GM03348 (cell line): ENCODE measurements around the gene PNLIPRP3.

ENCODE experiments used
- DNase-seq: peaks from one replicate; pipeline ENCODE4 v3.0.0; 2012; ENCODE audit warnings: low spot score

Gene PNLIPRP3

DNA sequence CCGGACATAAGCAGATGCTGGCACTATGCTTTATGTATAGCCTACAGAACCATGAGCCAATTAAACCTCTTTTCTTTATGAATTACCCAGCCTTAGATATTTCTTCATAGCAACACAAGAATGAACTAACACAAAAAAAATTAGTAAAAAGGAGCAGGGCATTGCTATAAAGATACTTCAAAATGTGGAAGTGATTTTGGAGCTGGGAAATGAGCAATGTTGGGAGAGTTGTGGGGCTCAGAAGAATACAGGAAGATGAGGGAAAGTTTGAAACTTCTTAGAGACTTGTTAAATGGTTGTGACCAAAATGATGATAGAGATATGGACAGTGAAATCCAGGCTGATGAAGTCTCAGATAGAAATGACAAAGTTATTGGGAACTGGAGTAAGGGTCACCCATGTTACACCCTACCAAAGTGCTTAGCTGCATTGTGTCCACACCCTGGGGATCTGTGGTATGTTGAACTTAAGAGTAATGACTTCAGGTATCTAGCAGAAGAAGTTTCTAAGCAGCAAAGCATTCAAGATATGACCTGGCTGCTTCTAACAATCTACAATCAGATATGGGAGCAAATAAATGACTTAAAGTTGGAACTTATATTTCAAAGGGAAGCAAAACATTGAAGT, 24.2 kb downstream of the PNLIPRP3 start:
- no peak for DNase-seq

DNA sequence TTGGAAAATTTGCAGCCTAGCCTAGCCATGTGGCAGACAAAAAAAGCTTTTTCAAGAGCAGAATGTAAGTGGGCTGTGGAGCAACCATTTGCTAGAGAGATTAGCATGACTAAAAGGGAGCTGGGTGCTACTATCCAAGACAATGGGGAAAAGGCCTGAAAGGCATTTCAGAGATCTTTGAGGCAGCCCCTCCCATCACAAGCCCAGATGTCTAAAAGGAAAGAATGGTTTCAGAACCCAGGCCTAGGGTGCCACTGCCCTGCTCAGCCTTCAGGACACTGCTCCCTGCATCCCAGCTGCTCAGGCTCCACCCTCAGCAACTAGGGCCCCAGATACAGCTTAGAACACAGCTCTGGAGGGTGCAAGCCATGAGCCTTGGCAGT, 24.7 kb downstream of the PNLIPRP3 start:
- DNase-seq = no peak

DNA sequence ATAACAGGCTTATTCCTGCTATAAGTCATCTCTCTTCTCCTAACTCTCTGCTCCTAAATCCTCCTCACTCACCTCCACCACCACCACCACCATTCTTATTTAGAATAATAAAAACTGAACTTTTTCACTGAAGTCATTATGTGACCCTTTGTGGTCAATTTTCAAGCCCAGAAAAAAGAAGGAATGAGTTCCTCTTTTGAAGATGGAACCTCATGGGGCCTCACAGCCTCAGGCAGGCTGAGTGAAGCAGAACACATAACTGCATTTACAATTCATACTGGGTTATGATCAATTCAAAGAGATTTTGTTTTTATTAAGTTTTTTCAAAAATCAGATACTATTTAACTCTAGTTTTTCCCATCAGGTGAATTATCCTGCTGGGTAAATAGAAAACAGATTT, 29.8 kb downstream of the PNLIPRP3 start:
- no peak for DNase-seq

DNA sequence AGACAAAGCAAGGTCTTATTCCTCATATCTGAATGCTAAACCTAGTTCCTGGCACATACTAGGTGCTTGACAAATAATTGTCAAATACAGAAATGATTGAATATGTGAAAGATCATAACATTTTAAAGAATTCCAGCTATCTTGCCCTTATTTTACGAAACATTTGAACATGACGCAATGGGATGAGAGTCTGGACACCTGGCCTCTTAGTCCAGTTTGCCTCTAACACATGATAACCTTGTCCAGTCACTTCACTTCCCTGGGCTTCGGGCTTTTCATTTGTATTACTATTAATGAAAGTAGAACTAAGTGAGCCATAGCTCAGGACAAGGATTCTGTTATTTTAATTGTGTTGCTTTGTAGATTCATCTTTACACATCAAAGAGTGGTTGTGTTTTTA, 32.6 kb downstream of the PNLIPRP3 start:
- no peak for DNase-seq

DNA sequence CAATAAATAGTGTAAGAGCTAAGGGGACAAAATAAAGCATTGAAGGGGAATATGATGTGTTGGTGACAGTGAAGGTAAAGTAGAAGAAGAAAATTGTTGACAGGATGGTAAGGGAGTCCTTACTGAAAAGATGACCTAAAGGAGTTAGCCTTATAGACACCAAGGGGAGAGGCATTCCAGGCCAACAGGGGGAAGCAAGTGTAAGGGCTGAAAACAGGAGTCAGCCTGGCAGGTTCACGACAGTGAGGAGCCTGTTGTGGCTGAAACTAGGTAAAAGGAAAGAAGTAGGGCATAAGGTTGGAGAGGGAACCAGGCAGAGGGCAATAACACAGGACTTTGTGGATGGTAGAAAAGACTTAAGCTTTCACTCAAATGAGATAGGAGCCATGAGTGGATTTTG, 34.0 kb downstream of the PNLIPRP3 start:
- no peak for DNase-seq

DNA sequence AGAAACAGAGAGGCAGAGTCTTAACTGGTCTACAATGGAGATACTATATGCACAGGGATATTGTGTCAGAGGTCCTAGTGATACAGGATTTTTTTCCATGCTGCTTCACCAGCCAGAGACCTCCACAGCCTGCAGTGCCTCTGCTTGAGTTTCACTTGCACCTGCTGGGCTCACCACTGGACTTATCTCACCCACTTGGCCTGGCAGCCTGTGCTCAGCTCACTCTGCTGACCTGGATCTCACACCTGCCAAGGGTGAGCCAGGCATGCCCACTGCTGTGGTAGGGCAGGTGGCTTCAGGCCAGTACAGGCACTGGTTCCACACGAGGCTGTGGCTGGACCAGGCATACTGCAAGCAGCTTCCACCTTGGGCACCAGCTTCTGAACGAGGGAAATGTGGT, 36.6 kb downstream of the PNLIPRP3 start:
- no peak for DNase-seq

DNA sequence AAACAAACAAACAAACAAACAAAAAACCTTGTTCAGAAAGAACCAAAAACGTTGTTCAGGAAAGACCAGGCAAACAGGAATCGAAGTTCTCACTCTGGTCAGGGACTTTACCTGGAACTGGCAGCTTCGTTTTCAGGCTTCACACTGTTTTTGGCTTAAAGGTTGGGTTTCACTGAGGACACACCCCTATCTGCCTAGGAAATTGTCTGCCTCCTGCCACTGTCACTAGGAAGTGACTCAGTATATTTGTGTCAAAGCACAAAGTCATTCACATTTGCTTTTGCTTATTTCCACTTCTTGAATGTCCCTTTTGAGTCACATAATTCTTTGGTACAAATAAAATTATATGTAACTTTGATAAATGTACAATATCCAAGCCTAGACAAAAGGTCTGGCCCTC, 37.9 kb downstream of the PNLIPRP3 start:
- no peak for DNase-seq

DNA sequence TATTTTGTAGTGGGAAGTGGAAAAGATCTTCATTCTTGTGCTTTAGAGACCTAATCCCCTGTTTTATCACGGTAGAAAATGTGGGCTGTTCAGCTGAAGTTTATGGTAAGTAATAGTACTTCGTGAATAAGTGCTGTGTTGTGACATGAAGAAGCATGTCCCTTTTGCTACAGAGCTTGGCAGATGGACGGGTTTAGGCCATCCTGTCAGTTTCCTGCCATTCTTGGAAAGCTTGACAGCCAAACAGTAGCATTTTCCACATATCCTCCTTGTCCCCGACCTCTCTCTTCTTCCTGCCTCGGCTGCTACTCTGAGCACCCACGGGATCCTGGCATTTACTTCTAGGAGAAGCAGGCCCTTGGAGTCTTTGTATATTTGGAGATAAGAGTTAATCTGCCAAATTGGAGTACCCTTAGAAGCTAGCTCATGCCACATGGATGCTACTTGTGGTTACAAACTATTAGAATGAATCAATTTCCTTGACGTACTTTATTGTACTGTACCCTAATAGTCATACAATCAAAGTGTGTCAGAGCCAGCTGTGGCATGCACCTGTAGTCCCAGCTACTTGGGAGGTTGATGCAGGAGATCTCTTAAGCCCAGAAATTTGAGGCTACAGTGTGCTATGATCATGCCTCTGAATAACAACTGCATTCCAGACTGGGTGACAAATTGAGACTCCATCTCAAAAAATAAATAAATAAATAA, 39.2 kb downstream of the PNLIPRP3 start:
- no peak for DNase-seq

DNA sequence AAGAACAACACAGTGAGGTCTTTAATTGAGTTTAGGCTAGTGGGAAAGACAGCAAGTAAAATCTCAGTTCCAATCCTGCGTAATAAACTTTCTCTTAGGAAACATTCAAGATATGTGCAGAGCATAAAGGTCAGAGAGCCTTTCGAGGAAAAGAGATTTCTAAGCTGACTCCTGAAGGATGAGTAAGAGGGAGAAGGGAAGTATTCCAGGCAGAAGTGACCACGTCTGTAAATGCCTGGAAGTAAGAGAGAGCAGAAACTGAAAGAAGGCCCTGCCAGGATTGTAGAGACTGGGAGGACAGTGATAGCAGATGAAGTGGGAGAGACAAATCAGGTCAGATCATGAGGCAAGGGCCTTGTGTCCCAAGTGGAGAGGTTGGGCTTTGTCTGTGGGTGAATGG, 41.8 kb downstream of the PNLIPRP3 start:
- DNase-seq = no peak

DNA sequence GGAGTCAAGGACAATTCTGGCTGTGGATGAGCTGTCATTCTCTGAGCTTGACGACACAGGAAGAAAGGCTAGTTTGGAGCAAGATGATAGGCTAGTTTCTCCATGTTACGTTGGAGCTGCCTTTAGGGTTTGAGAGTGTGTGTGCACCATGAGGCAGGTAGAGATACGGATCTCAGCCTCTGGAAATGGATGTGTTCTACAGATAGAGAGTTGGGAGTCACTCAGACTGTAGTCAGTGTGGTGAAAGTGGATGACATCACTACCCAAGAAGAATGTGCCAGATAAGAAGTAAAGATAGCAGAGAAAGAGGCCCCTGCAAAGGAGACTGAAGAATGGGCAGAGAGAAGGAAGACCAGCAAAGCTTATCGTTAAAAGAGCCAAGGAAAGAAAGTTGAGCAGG, 42.4 kb downstream of the PNLIPRP3 start:
- DNase-seq = no peak

DNA sequence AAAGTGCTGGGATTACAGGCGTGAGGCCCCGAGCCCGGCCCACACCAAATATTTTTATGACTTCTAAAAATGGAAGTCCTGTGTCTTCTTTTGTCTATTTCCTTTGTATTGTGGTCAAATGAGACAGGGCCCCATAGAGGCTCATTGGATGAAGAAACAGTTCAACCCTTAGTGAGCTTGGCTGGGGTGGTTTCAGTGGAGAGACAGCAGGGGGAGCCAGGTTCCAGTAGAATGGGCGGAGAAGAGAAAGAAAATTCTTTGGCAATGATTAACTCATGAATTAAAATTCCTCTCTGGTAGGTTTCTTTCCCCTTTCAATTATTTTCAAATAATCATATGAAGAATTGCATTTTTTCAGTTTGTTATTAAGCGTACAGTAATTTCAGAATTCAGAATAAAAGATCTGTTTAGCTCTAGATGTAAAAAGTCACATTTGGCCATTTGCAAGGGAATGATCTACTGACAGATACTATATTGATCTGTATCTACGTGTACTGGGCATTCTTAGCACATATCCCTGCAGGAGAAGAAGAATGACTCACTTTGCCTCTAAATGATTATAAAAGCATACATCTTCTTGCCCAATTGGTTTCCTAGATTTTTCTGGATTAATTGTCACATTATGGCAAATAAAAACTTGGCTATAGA, 43.2 kb downstream of the PNLIPRP3 start:
- DNase-seq = peak; percentile 64

DNA sequence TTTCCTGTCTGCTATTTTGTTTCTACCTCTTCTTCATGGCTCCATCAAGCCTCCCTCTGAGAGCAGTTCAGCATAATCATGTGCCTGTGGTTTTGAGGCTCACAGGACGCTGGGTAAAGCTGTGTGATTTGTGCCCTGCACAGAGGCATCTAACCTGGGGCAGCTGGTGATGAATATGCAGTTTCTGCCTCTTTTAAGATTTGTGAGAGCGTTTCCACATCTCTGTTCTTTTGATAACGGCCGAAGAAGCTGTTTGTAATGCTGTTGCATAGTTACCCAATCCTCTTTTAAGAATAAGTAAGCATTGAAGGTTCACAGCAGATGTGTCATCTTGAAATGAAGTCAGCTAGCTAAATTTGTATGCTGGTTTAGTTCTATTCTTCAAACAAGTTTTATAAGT, 45.2 kb downstream of the PNLIPRP3 start:
- DNase-seq = no peak

DNA sequence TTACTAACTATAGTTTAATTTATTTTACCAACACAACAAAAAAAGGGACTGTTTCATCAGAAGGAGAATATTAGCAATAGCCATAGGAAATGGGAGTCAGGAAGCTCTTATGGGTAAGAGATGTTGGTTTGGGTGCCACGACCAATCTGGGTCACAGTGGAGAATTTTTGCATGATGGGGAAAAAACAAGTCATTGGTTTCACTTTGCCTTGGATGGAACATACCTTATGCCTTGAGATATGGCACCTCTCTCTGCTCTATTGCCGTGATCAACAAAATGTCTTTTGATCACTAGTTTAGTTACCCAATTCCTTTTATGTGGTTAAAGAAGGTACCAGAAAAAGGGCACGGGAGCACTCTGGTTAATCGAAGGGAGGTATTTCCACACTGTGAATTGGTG, 48.2 kb downstream of the PNLIPRP3 start:
- DNase-seq = no peak

DNA sequence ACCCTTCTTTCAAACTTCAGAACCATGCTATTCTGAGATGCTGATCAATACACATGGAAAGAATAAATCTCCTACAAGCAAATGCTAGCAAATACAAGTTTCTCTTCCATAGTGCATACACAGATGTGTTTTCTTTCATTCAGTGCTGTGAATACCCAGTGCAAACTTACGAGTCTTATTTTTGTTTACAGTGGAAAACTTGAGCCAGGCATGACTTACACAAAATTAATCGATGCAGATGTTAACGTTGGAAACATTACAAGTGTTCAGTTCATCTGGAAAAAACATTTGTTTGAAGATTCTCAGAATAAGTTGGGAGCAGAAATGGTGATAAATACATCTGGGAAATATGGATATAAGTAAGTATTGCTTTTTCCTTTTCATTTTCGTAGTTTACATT, 48.8 kb downstream of the PNLIPRP3 start:
- DNase-seq = no peak

DNA sequence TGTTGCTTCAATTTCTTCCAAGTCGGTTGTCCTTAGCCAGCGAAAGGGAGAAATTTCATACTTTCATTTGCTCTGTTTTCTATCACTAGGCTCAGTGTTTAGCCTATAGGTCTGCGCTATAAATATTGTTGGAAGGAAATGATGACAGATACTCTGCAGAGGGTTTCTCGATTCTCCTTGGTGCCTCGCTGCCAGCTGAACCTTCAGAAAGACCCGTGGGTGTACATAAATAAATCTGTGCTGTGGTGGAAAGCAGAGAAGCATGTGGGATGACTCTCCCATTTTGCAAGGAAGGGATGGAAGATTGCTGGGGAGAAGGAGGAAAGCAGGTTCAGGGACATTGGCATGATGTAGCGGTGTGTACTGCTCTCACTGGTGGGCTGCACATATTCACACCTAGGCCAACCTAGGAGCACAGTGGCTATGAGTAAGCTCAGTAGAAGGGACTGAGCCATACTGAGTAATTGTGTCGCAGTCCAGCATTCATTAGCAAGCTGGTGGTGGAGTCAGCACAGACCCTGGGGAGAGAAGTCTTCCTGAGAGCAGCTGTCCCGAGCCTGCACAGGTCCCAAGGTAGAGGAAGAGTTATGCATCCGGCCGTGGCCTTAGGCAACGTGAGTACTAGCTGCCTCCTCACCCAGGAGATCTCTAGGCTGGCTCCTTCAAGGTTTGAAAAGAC, 50.5 kb downstream of the PNLIPRP3 start:
- DNase-seq = no peak

DNA sequence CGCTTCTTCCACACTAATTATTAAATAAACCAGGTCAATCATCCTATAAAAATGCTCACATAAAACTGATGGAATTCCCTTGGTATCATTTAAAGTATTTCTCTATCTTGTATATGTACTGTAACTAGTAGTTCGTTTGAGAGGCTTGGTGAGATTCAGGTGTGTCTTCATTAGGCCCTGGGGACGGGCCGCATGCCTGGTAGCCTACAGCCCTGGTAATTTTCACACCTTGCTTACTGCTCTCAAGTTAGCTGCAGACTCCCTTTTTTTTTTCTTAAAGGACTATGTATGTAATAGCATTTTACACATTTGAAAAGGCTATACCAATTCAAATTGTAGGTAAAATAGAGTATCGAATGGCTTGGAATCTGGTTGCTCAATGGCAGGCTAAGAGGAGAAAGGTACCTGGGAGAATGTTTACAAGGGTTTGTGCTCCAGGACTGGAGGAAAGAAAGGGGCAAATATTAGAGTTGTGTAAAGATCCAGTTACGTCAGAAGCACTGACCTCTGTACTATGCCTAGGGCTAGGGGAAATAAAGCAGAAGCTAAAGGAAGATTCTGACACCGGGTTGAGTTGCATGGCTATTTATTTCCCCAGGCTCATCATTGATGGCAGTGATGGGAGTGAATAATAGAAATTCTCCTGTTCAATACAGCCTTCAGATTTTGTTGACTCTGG, 59.3 kb downstream of the PNLIPRP3 start:
- no peak for DNase-seq

DNA sequence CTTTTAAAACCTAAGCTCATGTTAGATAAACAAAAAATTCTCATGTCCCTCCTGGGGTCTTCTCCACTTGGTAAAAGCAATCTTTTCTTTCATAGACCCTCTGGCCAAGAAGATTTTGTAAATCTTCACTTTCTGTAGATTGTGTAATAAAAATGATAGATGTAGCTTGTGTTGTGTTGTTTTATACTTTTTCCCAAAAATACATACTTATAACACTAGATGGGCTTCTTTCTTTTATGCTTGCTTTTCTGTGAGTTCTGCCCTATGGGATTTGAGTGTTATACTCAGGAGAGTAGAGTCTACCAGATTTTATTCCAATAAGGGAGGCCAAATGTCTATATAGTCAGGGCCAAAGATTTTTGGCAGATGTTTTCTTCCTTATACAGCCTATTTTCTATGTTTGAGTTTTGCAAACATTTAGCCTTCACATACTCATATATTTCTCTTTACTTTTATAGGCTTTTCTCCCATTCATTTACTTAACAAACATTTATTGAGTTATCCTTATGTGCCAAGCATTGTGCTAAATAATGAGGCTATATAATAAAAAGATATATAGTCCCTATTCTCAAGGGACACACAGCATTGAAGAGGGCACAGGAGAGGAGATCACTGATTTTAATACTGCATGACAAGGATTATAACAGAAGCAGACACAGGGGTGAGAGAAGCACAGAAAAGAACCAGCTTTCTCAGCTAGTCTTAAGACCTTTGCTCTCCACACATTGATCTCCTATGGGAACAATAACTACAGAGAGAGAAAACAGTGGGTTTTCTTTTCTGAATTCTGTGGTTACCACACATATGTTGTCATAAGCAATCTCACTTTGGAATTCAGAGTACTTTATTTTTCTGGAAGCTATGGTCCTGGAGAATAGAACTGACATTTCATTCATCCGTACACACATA, 60.1 kb downstream of the PNLIPRP3 start:
- DNase-seq = no peak

DNA sequence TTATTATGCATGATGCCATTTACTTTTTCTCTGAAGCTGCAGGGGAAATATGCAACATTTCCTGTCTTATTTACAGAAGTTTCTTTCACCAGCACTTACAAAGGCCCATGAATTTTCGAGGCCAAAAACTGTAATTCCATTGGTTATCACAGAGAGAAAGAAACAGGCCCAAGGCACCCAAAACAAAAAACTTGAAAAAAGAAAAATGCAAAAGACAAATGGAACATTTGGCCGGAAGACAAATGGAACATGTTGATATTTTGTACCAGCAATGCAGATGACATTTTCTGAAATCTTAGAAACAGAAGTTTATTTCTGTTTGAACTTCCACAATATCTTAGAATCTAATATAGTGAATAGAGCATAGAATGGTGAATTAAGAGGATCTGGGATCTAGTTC, 61.8 kb downstream of the PNLIPRP3 start:
- DNase-seq = no peak

DNA sequence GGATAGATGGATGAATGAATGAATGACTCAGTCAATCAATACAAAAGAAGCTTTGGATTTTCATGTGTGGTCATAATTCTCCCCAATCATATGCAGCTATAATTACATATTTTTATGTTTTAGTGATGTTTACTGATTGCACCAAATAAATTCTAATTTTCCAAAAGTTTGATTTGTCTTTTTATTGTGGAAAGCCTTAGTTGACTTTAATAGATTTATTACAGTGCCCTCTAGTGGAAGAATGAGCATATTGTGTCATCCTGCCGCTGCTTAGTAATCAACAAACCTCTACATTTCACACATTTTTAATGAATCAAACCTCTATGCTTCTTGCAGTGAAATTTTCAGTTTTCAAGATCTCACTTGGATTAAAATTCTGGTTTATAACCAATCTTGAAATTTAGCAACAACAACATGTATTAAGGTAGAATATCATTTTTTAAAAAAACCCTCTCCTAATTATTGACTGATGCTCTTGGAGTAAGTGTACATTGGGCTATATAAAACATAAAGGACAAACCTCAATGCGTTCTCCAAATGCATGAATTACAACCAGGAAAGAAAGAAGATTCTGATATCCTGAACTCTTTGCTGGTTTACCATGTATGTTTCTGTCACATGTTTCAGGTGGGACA, 62.5 kb downstream of the PNLIPRP3 start:
- DNase-seq = peak; percentile 67

DNA sequence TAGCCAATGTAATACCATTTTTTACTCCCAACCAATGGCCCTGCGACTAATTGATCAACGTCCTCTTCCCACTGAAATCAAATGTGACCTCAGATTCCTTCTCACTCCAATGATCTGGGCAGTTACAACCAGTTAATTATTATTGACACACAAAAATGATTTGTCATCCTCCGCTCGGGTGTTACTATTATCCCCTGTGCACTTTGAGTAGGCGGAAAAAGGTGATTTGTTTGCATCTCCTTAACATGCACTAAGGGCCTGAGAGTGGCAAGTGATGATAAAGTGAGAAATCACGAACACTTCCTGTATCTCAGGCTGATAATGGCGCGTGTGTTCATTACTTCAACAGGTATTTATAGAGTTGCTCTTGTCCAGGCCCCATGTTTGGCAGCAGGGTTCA, 77.1 kb downstream of the PNLIPRP3 start:
- DNase-seq = no peak

DNA sequence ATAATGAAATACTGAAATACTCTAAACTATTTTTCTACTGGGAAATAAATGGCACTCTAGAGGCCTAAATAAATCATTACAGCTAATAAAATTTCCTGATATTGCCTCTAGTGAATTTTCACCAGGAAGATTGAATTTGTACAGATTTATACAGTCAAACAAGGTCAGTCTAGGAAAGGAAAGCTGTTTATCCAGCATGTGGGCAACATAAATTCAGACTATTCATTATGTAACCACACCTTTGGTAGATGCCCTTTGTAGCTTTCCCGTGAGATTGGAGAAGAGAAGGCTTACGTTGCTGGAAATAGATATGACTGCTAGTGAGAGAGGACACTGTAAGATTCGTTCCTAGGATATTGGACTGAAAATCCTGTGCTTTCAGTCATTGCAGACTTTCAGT, 82.9 kb downstream of the PNLIPRP3 start:
- DNase-seq = no peak
